AG10803 (cell line): Measurements from ENCODE around the gene ADAD2.

Experiments
- DNase-seq: peaks from one replicate; pipeline ENCODE4 v3.0.0; 2010; ENCODE audit warnings: low read depth
- H3K4me3 ChIP-seq: 2 replicates; pipeline ENCODE4 v1.5.1; 2011; ENCODE audit warnings: mild to moderate bottlenecking, low read length, control low read depth
- TF ChIP-seq, protein P1 (sequence below): conservative IDR thresholded peaks from 2 replicates; pipeline ENCODE4 v1.5.1; 2011; ENCODE audit warnings: mild to moderate bottlenecking, low read length, control low read depth, inconsistent platforms

The ADAD2 gene

DNA sequence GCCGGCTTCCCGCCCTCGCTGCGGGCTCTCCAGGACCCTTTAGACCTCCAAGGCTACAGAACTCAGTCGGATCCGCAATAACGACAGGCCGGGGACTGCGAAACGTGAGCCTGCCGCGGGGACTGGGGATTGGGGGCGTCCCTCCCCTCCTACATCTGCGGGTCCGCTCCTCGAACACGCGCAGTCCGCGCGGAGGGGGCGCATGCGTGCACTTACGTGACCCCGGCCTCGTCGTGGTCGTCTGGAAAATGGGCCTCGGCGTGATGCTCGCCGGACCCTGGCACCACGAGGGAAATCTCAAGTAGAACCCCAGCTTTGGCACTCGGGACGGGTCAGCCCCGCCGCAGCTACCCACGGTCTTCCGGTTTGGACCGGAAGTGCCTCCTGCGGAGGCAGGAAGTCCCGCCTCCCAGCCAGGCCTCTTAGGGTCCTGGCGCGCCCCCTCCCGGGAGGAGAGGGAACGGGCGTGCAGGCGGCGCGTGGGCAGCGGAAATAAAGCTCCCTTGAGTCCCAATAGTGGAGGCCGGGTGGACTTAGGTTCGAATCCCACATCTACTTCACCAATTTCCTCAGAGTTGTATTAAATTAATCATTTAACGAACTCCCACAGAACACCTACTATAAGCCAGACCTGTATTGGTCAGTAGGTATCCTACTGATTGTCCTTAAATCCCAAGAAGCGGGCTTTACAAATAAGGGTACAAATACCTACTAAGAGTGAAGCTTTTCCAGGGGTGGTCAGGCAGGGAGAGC lies 4.1 kb upstream of the ADAD2 start, which contains the start of gene TAF1C:
TAF1C (minus strand) TSS at position 373 of the 753 bp plus-strand sequence. CDS start 2,069 bp downstream, outside the sequence.
- TF ChIP-seq, protein P1, sequence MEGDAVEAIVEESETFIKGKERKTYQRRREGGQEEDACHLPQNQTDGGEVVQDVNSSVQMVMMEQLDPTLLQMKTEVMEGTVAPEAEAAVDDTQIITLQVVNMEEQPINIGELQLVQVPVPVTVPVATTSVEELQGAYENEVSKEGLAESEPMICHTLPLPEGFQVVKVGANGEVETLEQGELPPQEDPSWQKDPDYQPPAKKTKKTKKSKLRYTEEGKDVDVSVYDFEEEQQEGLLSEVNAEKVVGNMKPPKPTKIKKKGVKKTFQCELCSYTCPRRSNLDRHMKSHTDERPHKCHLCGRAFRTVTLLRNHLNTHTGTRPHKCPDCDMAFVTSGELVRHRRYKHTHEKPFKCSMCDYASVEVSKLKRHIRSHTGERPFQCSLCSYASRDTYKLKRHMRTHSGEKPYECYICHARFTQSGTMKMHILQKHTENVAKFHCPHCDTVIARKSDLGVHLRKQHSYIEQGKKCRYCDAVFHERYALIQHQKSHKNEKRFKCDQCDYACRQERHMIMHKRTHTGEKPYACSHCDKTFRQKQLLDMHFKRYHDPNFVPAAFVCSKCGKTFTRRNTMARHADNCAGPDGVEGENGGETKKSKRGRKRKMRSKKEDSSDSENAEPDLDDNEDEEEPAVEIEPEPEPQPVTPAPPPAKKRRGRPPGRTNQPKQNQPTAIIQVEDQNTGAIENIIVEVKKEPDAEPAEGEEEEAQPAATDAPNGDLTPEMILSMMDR: peak; percentile 72
- DNase-seq: peak; percentile 95
- H3K4me3 ChIP-seq: peak within 1 kb of the TSS; percentile 97

DNA sequence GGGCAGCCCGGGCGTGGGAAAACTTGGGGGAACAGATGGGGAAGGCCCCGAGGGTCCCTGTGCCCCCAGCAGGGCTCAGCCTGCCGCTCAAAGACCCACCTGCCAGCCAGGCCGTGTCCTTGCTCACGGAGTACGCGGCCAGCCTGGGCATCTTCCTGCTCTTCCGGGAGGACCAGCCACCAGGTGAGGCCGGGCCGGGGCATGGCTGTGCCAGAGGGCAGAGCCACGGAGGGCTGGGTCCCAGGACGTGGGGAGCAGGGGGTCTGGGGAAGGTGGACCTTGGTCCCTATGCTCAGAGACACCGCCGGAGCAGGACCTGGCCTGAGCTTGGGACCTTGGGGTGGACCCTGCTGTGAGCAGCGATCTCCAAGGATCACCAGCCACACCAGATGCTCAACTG lies 509 bp downstream of the ADAD2 start:
- TF ChIP-seq, protein P1: no peak
- no peak for DNase-seq
- no peak overlapping the region for H3K4me3 ChIP-seq

DNA sequence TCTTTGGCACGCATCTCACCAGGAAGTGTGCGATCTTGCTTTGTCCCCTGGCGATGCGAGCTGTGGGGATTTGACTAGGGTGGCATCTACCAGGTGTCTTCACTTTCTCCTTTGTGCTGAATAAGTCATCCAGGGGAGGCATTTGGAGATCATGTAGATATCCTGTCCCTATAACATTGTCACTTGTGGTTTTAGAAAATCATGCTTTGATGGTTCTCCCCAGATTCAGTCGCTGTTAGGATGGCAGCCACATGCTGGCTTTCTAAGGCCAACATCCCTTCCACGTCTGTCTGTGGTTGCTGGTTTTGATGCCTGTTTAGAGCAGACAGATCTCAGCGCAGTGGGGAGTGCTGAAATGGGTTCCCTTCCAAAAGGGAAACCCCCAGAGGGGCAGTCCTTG lies 2.5 kb downstream of the ADAD2 start:
- TF ChIP-seq, protein P1: no peak
- DNase-seq: no peak
- no peak overlapping the region for H3K4me3 ChIP-seq

DNA sequence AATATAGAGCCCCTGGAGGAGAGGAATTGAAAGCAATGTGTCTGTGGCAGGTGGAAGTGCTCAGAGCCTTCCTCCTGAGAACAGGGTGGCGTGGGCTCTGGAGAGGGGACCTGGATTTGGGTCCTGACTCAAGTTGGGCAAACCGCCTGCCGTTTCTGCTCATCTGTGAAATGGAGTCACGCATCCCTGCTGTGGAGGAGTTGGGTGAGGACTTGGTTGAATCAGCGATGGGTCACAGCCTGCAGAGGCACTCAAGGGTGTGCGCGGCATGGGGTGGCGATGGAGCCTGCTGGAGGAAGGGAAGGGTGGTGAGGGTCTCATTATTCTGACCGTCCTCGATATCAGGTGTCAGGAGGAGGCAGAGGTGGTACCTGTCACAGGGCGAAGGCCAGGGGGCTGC lies 3.1 kb downstream of the ADAD2 start:
- H3K4me3 ChIP-seq: no peak overlapping the region
- TF ChIP-seq, protein P1: no peak
- DNase-seq: no peak

DNA sequence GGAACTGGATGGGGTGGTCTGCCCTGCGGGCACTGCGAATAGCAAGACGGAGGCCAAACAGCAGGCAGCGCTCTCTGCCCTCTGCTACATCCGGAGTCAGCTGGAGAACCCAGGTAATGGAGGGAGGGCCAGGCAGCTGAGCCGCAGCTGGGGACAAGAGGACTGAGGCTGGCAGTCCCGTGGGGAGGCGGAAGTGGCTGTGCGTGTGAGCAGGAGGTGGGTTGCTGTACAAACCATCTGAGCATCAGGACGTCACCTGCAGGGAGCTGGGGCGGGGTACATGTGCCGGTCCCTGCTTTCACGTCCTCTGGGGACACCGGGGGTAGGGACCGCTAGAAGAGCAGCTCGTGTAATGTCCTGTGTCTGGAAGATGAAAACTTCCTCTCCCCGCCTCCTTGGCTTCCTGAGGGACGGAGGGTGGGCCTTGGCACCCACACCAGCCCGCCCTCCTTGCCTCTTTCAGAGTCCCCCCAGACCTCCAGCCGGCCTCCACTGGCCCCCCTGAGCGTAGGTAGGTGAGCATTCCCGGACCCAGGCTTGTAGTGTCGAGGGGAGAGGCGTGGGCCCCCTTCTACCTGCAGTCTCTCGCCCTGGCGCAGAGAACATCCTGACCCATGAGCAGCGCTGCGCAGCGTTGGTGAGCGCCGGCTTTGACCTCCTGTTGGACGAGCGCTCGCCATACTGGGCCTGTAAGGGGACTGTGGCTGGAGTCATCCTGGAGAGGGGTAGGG lies 3.7 kb downstream of the ADAD2 start:
- H3K4me3 ChIP-seq: no peak overlapping the region
- TF ChIP-seq, protein P1: no peak
- no peak for DNase-seq

DNA sequence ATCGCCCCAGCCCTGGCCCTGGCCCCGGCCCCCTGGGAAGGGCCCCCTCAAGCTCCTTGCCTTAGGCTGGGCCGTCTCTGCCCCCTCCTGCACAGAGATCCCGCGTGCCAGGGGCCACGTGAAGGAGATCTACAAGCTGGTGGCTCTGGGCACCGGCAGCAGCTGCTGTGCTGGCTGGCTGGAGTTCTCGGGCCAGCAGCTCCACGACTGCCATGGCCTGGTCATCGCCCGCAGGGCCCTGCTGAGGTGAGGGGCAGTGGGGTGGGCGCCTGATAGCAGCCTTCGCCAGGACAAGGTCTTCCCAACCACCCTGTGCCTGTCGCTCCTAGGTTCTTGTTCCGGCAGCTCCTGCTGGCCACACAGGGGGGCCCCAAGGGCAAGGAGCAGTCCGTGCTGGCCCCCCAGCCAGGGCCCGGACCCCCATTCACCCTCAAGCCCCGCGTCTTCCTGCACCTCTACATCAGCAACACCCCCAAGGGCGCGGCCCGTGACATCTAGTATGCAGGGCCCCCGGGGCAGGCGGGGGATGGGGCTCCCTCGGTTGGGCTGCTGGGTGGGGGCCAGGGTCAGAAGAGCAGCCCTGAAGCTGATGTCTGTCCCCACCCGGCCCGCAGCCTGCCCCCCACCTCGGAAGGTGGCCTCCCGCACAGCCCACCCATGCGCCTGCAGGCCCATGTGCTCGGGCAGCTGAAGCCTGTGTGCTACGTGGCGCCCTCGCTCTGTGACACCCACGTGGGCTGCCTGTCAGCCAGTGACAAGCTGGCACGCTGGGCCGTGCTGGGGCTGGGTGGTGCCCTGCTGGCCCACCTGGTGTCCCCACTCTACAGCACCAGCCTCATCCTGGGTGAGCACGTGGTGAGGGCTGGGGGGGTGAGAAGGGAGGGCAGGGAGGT lies 4.5 kb downstream of the ADAD2 start:
- no peak overlapping the region for H3K4me3 ChIP-seq
- no peak for DNase-seq
- TF ChIP-seq, protein P1: no peak
